COLO829 (cell line): ENCODE results near the gene CBLN1.
"Not testable (repeated sequence)": the region's sequence is repeated elsewhere in the genome, so short reads cannot be mapped to it uniquely, and the experiment has no call there.

Experiments used
- DNase-seq: peaks from one replicate; pipeline ENCODE4 v3.0.0; 2012; ENCODE audit warnings: low spot score

The CBLN1 gene

GRCh38 chr16:49277766-49278566 is 3.7 kb downstream of the CBLN1 start:
- no peak for DNase-seq

- no peak for DNase-seq
These were observed 4.3 kb downstream of the CBLN1 start for GRCh38 chr16:49277386-49277742.

- no peak for DNase-seq
These were observed 4.8 kb downstream of the CBLN1 start for GRCh38 chr16:49276646-49277385.

- no peak for DNase-seq
These were observed 5.8 kb downstream of the CBLN1 start for GRCh38 chr16:49275870-49276269.

GRCh38 chr16:49275050-49275730 is 6.4 kb downstream of the CBLN1 start:
- DNase-seq = no peak

- DNase-seq = no peak
These were observed 7.0 kb downstream of the CBLN1 start for GRCh38 chr16:49274591-49274990.

GRCh38 chr16:49273771-49274170 is 7.9 kb downstream of the CBLN1 start:
- no peak for DNase-seq

GRCh38 chr16:49271363-49271762 is 10.3 kb downstream of the CBLN1 start:
- DNase-seq = no peak

- no peak for DNase-seq
These were observed 12.4 kb downstream of the CBLN1 start for GRCh38 chr16:49269201-49269600.

GRCh38 chr16:49268667-49269066 is 13.0 kb downstream of the CBLN1 start:
- no peak for DNase-seq

GRCh38 chr16:49262501-49262900 is 19.1 kb downstream of the CBLN1 start:
- no peak for DNase-seq

- no peak for DNase-seq
These were observed 19.7 kb downstream of the CBLN1 start for GRCh38 chr16:49261930-49262329.

GRCh38 chr16:49260956-49261530 is 20.6 kb downstream of the CBLN1 start:
- no peak for DNase-seq

GRCh38 chr16:49260253-49260652 is 21.4 kb downstream of the CBLN1 start:
- no peak for DNase-seq

GRCh38 chr16:49259330-49259729 is 22.3 kb downstream of the CBLN1 start:
- no peak for DNase-seq

GRCh38 chr16:49250689-49251088 is 30.9 kb downstream of the CBLN1 start:
- no peak for DNase-seq

- DNase-seq = no peak
These were observed 33.4 kb downstream of the CBLN1 start for GRCh38 chr16:49248227-49248626.

- DNase-seq = no peak
These were observed 45.4 kb downstream of the CBLN1 start for GRCh38 chr16:49236216-49236615.

- not testable (repeated sequence) for DNase-seq
These were observed 53.3 kb downstream of the CBLN1 start for GRCh38 chr16:49228335-49228734.
